ENCODE data around the gene KIRREL3.

The KIRREL3 gene

DNA sequence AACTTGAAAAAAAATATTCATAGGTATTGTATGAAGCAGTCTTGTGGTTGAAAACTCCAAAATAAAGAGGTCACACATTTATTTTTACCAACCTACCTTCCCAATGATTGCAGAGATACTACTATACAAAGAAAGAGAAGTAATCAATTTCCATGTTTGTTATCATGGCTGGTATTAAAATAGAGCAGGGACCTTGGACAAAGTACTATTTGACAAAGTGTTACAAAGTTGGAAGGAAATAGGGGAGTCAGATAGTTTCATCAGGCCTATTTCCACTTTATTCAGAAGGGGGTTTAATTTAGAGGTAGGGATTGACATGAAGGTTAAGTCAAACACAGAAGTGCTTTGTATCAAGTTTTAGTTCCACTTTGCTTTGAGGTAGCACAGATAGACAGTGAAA, 34.4 kb upstream of the KIRREL3 start:
- Histone ChIP-seq H3K9me3 (ENCODE audit: low read depth, low read length) (no peaks in the 10 kb centered on the region), H3K9ac (ENCODE audit: insufficient read length) (no peak overlapping the region), H3K27ac (no peak overlapping the region), H3K4me3 (no peak overlapping the region), H3K36me3 (ENCODE audit: insufficient read depth, low read length) (no peaks in the 10 kb centered on the region)
- TF ChIP-seq FOXP2 (optimal IDR thresholded peaks at IDR 0.05; ENCODE audit: control extremely low read depth, extremely low read length, insufficient read depth) (no peak), EZH2 (IDR thresholded peaks at IDR 0.05) (no peak), POLR2AphosphoS5 (IDR thresholded peaks at IDR 0.05; ENCODE audit: borderline replicate concordance, low read depth, low read length) (no peak)
- DNase-seq (ENCODE audit: low read depth, low spot score): no peak

DNA sequence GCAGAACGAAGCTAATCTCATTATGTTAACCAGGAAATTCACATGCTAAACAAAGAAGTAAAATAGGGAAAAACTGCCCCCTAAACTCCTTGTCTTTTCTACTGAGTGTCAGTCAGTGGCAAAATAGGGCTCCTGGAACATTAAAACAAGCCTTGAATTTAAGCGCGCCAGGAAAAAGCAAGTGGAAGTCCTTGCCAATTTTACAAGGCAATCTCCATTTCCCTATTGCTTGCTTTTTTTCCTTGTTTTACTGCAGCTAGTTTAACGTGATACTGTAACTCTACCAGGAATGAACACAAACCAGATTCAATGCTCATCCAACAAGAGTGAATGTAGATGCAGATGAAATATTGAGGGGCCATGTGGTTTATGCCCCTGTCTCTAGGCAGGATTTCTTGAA, 28.1 kb upstream of the KIRREL3 start:
- no peaks in the 10 kb centered on the region for H3K36me3 ChIP-seq (ENCODE audit: insufficient read depth, low read length)
- no peak for TF ChIP-seq EZH2 (IDR thresholded peaks at IDR 0.05)
- no peak for TF ChIP-seq POLR2AphosphoS5 (IDR thresholded peaks at IDR 0.05; ENCODE audit: borderline replicate concordance, low read depth, low read length)
- no peak for TF ChIP-seq FOXP2 (optimal IDR thresholded peaks at IDR 0.05; ENCODE audit: control extremely low read depth, extremely low read length, insufficient read depth)
- no peak overlapping the region for H3K9ac ChIP-seq (ENCODE audit: insufficient read length)
- H3K4me3 ChIP-seq: no peak overlapping the region
- H3K9me3 ChIP-seq (ENCODE audit: low read depth, low read length): no peaks in the 10 kb centered on the region
- no peak overlapping the region for H3K27ac ChIP-seq
- DNase-seq (ENCODE audit: low read depth, low spot score): no peak

DNA sequence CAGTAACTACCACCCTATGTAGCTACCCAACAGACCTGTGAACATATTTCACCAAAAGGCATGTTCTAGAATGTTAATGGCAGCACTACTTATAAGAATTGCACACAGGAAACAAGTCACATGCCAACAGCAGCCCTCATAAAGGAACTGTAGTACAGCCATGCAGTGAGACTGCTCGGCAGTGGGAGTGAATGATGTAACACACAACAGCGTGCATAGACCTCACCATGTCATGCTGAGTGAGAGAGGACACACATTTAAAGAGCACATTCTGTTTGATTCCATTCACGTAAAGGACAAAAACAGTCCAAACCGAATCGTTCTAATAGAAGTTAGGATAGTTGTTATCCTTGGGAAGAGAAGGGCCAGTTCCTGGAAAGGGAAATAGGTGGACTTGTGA, 27.2 kb upstream of the KIRREL3 start:
- no peak for DNase-seq (ENCODE audit: low read depth, low spot score)
- Histone ChIP-seq H3K9ac (ENCODE audit: insufficient read length) (no peak overlapping the region), H3K9me3 (ENCODE audit: low read depth, low read length) (no peaks in the 10 kb centered on the region), H3K4me3 (no peak overlapping the region), H3K36me3 (ENCODE audit: insufficient read depth, low read length) (no peaks in the 10 kb centered on the region), H3K27ac (no peak overlapping the region)
- TF ChIP-seq EZH2 (IDR thresholded peaks at IDR 0.05): no peak
- TF ChIP-seq POLR2AphosphoS5 (IDR thresholded peaks at IDR 0.05; ENCODE audit: borderline replicate concordance, low read depth, low read length): no peak
- TF ChIP-seq FOXP2 (optimal IDR thresholded peaks at IDR 0.05; ENCODE audit: control extremely low read depth, extremely low read length, insufficient read depth): no peak

DNA sequence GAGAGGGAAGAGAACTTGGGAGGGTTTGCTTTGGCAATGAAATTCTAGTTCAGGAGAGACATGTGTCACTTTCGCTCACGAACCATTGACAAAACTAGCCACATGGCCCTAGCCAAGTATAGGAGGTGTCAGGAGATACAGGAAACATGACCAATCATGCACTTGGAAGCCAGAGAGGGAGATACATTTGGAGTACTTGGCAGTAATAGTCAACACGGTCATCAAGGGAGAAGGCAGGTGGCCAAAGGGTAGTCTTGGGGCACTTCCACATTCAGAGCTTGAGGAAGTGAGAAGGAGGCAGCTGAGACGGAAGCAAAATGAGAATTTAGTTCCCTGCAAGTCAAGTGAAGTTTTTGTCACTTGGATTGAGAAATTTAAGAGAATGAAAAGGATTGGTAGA, 26.4 kb upstream of the KIRREL3 start:
- TF ChIP-seq POLR2AphosphoS5 (IDR thresholded peaks at IDR 0.05; ENCODE audit: borderline replicate concordance, low read depth, low read length) (no peak), FOXP2 (optimal IDR thresholded peaks at IDR 0.05; ENCODE audit: control extremely low read depth, extremely low read length, insufficient read depth) (no peak), EZH2 (IDR thresholded peaks at IDR 0.05) (no peak)
- Histone ChIP-seq H3K9me3 (ENCODE audit: low read depth, low read length) (no peaks in the 10 kb centered on the region), H3K4me3 (no peak overlapping the region), H3K36me3 (ENCODE audit: insufficient read depth, low read length) (no peaks in the 10 kb centered on the region), H3K27ac (no peak overlapping the region), H3K9ac (ENCODE audit: insufficient read length) (no peak overlapping the region)
- no peak for DNase-seq (ENCODE audit: low read depth, low spot score)

DNA sequence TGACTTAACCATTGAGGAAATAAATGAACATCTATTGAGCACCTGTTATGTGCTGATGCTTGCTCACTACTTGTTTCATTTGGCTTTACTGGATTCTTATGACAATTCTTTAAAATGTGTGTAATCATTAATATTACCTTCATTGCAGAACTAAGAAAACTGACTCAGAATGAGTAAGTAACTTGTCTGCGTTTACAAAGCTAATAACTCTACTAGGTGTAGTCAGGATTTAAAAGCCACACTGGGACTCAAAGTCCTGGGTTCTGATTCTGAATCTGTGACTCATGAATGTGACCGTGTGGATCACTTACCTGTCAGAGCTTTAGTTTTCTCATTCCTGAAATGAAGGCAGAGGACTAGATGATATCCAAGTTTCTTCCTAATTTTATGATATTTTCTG, 23.4 kb upstream of the KIRREL3 start:
- Histone ChIP-seq H3K36me3 (ENCODE audit: insufficient read depth, low read length) (no peaks in the 10 kb centered on the region), H3K9me3 (ENCODE audit: low read depth, low read length) (no peaks in the 10 kb centered on the region), H3K27ac (no peak overlapping the region), H3K4me3 (no peak overlapping the region), H3K9ac (ENCODE audit: insufficient read length) (no peak overlapping the region)
- TF ChIP-seq EZH2 (IDR thresholded peaks at IDR 0.05) (no peak), FOXP2 (optimal IDR thresholded peaks at IDR 0.05; ENCODE audit: control extremely low read depth, extremely low read length, insufficient read depth) (no peak), POLR2AphosphoS5 (IDR thresholded peaks at IDR 0.05; ENCODE audit: borderline replicate concordance, low read depth, low read length) (no peak)
- no peak for DNase-seq (ENCODE audit: low read depth, low spot score)

DNA sequence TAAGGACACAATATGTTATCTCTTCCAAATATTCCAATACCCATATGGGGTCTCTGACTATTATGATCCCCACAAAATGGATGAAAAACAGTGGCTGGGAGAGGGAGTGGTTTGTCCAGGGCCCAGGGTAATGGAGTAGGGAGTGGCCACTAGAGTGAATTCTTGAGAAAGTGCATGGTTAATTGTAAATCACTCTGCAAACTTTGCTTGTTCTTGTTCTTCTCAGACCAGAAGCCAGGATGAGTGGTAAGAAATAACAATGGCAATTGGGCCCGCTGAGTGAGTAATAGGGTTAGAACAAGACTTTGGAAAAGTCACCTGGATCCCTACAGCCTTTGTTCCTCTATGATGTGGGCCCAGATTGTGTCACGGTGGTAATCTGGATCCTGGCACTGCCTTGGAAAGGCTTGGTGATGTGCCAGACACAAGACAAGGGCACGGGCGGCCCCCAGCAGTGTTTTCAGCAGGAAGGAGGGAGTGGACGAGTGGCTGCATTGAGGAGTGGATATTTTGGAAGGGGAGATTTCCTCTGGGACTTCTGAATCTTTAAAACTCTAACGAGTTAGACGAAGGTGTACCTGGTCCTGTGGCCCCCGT, 18.2 kb upstream of the KIRREL3 start:
- Histone ChIP-seq H3K27ac (no peak overlapping the region), H3K9me3 (ENCODE audit: low read depth, low read length) (no peaks in the 10 kb centered on the region), H3K9ac (ENCODE audit: insufficient read length) (no peak overlapping the region), H3K36me3 (ENCODE audit: insufficient read depth, low read length) (no peaks in the 10 kb centered on the region), H3K4me3 (no peak overlapping the region)
- no peak for DNase-seq (ENCODE audit: low read depth, low spot score)
- no peak for TF ChIP-seq FOXP2 (optimal IDR thresholded peaks at IDR 0.05; ENCODE audit: control extremely low read depth, extremely low read length, insufficient read depth)
- TF ChIP-seq EZH2 (IDR thresholded peaks at IDR 0.05): no peak

DNA sequence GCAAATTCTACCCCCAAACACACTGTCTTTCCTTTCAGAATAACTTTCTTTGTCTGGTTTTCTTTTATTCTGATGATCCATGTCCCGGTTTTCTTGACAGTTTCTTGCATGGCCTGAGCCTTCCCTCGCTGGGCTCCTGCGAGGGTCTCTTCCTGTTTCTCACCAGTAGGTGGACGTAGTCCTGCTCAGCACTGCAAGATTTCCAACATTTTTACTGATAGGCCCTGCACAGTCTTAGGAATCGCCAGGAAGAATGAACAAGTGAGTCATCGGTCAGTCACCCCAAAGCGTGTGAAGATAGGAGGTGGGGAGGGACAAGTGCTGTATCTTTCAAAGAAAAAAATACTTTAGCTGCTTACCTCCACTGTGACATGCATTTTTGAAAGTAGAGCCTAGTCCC, 16.9 kb upstream of the KIRREL3 start:
- H3K9ac ChIP-seq (ENCODE audit: insufficient read length): no peak overlapping the region
- DNase-seq (ENCODE audit: low read depth, low spot score): no peak
- no peaks in the 10 kb centered on the region for H3K36me3 ChIP-seq (ENCODE audit: insufficient read depth, low read length)
- no peak overlapping the region for H3K27ac ChIP-seq
- TF ChIP-seq FOXP2 (optimal IDR thresholded peaks at IDR 0.05; ENCODE audit: control extremely low read depth, extremely low read length, insufficient read depth) (no peak), EZH2 (IDR thresholded peaks at IDR 0.05) (no peak), POLR2AphosphoS5 (IDR thresholded peaks at IDR 0.05; ENCODE audit: borderline replicate concordance, low read depth, low read length) (no peak)
- no peak overlapping the region for H3K4me3 ChIP-seq
- H3K9me3 ChIP-seq (ENCODE audit: low read depth, low read length): no peaks in the 10 kb centered on the region

DNA sequence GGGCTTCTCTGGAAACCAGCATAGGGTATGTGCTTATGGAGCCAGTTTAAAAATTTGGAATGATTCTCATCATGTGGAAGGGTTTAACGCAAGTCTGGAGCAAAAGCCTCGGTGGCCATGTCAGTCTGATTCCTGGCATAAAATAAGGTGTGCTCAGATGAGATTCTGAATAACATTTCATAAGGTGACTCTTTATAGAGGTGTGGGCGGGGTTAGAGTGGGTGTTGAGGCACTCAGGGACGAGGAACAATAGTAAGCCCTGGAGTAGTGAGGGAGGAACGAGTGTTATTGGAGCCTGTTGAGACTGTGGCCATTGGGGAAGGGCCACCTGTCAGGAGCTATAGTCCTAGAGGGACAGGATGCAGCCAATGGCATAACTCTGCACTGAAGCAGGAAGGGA, 13.0 kb upstream of the KIRREL3 start:
- Histone ChIP-seq H3K9me3 (ENCODE audit: low read depth, low read length) (no peaks in the 10 kb centered on the region), H3K4me3 (no peak overlapping the region), H3K27ac (no peak overlapping the region), H3K36me3 (ENCODE audit: insufficient read depth, low read length) (no peaks in the 10 kb centered on the region), H3K9ac (ENCODE audit: insufficient read length) (no peak overlapping the region)
- no peak for DNase-seq (ENCODE audit: low read depth, low spot score)
- TF ChIP-seq FOXP2 (optimal IDR thresholded peaks at IDR 0.05; ENCODE audit: control extremely low read depth, extremely low read length, insufficient read depth): no peak
- no peak for TF ChIP-seq EZH2 (IDR thresholded peaks at IDR 0.05)
- TF ChIP-seq POLR2AphosphoS5 (IDR thresholded peaks at IDR 0.05; ENCODE audit: borderline replicate concordance, low read depth, low read length): no peak

DNA sequence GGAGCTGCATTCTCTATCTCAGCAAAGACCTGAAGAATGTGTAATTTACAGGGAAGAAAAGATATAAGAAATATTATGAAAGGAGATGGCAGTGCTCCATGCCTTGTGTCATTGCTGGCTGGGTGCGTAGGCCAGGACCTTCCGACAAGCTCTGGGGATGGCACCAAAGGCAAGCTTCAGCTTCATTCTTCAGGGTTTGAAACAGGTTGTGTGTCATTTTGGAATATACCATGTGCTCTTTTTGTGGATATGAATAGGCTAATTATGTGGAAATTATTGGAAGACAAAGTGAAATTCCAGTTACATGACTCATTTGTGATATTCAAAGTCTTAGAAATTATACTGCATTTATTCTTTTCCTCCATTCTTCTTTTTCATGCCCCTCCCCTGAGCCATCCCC, 5.7 kb upstream of the KIRREL3 start:
- Histone ChIP-seq H3K4me3 (no peak overlapping the region), H3K27ac (no peak overlapping the region), H3K9me3 (ENCODE audit: low read depth, low read length) (no peaks in the 10 kb centered on the region), H3K9ac (ENCODE audit: insufficient read length) (no peak overlapping the region), H3K36me3 (ENCODE audit: insufficient read depth, low read length) (no peaks in the 10 kb centered on the region)
- DNase-seq (ENCODE audit: low read depth, low spot score): no peak
- no peak for TF ChIP-seq POLR2AphosphoS5 (IDR thresholded peaks at IDR 0.05; ENCODE audit: borderline replicate concordance, low read depth, low read length)
- no peak for TF ChIP-seq FOXP2 (optimal IDR thresholded peaks at IDR 0.05; ENCODE audit: control extremely low read depth, extremely low read length, insufficient read depth)
- no peak for TF ChIP-seq EZH2 (IDR thresholded peaks at IDR 0.05)

Measured in SK-N-MC (cell line).